ENCODE measurements around the gene PTH1R.

The PTH1R gene

DNA sequence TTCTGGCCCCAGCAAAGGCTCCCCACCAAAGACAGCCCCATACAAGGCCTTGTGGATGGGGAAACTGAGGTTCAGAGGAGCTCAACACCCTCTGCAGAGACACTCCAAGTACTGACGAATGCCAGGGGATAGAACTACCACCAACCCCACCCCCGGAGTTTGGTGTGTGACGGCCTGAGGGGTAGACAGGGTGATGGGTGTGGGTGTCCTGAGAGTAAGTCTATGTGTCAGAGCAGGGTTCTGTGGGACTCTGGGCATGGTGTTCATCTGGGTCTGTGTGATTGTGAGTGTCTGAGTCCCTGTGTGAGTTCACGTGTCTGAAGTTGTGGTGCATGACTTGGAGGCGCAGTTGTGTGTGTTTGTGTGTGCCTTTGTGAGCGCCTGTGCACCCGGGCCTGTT lies 7.4 kb downstream of the PTH1R start:
- DNase-seq (ENCODE audit: insufficient read length, low spot score) (no peak), FAIRE-seq (no peak)
- TF ChIP-seq SPI1 (IDR thresholded peaks at IDR 0.05; ENCODE audit: low read depth, low read length) (no peak), TAF1 (IDR thresholded peaks at IDR 0.05; ENCODE audit: low read depth, low read length) (no peak)

DNA sequence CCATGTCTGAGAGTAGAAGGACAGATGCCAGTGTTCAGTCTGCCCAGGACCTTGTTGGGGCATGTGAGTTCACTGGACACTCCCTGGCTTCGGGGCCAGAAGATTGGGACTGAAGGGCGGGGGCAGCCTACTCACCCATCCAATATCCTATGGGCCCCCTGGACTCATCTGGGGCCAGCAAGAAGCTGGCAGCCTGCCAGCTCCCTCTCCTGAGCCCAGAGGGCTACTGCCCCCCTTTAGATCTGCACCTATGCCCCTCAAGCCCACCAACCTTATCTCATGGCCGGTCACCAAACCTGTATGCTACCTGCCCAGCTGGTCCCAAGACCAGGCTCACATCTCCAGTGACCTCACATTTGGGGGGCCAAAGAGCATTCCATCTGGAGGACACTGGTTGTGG lies 8.1 kb downstream of the PTH1R start:
- TF ChIP-seq POLR2AphosphoS5 (IDR thresholded peaks at IDR 0.05; ENCODE audit: low read depth, low read length), result no peak
- no peak for TF ChIP-seq TAF1 (IDR thresholded peaks at IDR 0.05; ENCODE audit: low read depth, low read length)
- no peak for TF ChIP-seq PAX5 (IDR thresholded peaks at IDR 0.05; ENCODE audit: insufficient read depth, low read length, severe bottlenecking)
- no peak for TF ChIP-seq POLR2A (IDR thresholded peaks at IDR 0.05; ENCODE audit: low read depth, low read length)
- TF ChIP-seq SPI1 (IDR thresholded peaks at IDR 0.05; ENCODE audit: low read depth, low read length), result no peak
- no peak for TF ChIP-seq POU2F2 (IDR thresholded peaks at IDR 0.05; ENCODE audit: low read depth, low read length)
- FAIRE-seq, result no peak
- no peak for DNase-seq (ENCODE audit: insufficient read length, low spot score)

DNA sequence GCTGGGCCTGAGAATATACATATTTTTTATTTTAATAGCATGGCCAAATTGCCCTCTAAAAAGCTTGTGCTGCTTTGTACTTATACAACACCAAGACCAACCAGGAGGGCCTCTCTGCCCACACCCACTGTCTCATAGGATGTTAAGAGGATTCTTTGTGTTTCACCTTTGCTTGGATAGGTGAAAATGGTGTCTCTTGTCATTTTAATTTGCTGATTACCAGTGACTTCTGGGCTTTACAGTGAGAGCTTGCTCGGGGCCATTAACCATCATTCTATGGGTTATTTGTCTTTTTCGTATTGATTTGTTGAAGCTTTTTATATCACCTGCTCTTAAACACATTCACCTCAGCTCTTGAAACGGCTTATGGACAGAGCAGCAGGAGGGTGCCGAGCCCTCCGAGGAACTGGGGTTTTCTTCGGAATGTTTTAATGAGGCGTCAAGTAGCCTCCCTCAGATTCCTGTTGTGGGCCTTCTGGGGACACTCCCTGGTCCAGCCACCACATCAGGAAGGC lies 10.5 kb downstream of the PTH1R start:
- TF ChIP-seq POLR2AphosphoS5 (IDR thresholded peaks at IDR 0.05; ENCODE audit: low read depth, low read length) (no peak), SPI1 (IDR thresholded peaks at IDR 0.05; ENCODE audit: low read depth, low read length) (no peak), POLR2A (IDR thresholded peaks at IDR 0.05; ENCODE audit: low read depth, low read length) (no peak), POU2F2 (IDR thresholded peaks at IDR 0.05; ENCODE audit: low read depth, low read length) (no peak), PAX5 (IDR thresholded peaks at IDR 0.05; ENCODE audit: insufficient read depth, low read length, severe bottlenecking) (no peak), TAF1 (IDR thresholded peaks at IDR 0.05; ENCODE audit: low read depth, low read length) (no peak)
- DNase-seq (ENCODE audit: insufficient read length, low spot score), result no peak
- FAIRE-seq, result no peak

DNA sequence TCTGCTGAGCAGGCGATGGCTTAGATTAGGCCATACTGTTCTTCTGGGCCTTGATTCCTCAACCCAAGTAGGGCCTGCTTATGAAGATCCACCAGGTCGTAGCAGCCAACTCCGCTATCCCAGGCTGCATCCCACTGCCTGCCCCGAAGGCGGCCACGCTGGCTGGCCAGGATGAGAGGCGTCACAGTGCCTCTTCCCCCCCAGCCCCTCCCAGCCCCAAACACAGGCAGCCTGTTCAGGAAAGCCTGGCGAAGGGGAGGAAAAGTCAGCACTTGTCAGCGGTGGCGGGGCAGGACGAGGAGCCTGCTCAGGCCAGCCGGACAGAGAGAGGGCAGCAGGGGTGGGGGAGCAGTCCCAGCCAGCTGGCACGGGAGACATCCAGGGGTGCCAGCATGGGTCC lies 11.2 kb downstream of the PTH1R start:
- FAIRE-seq, result no peak
- TF ChIP-seq SPI1 (IDR thresholded peaks at IDR 0.05; ENCODE audit: low read depth, low read length) (no peak), PAX5 (IDR thresholded peaks at IDR 0.05; ENCODE audit: insufficient read depth, low read length, severe bottlenecking) (no peak), POLR2A (IDR thresholded peaks at IDR 0.05; ENCODE audit: low read depth, low read length) (no peak), TAF1 (IDR thresholded peaks at IDR 0.05; ENCODE audit: low read depth, low read length) (no peak), POLR2AphosphoS5 (IDR thresholded peaks at IDR 0.05; ENCODE audit: low read depth, low read length) (no peak), POU2F2 (IDR thresholded peaks at IDR 0.05; ENCODE audit: low read depth, low read length) (no peak)
- DNase-seq (ENCODE audit: insufficient read length, low spot score), result no peak

DNA sequence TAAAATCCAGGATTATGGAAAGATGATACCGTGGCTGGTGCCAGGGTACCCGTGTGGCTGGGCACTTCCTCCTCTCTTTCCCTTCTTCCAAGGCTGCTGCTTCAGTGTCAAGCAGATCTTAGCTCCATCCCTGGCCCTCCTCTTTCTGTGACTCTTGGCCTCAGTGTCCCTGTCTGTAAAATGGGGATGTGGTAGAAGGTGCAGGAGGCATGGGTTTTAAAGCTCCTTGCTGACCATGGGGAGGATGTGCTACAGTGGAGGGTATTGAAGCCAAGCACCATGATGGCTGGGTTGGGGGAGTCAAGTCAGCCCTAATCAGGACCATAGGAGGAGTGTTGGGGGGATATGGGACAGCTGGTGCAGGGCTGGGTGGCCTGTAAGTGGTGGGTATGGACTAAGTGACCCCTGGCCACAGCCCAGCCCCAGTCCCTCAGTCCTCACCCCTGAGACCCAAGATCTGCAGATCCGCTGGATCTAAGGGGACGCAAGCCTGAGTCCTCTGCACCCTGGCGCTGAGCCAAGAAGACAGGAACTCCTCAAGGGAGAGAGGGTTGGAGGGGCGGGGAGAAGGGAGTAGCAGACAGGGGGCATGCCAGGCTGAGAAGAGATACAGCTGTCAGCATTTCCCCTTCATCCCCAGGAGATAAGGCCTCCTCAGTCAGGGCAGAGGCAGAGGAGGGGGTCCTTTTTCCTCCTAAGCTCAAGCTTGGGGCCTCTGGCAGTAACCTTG lies 12.0 kb downstream of the PTH1R start:
- DNase-seq (ENCODE audit: insufficient read length, low spot score) (no peak), FAIRE-seq (no peak)
- TF ChIP-seq POLR2A (IDR thresholded peaks at IDR 0.05; ENCODE audit: low read depth, low read length) (no peak), SPI1 (IDR thresholded peaks at IDR 0.05; ENCODE audit: low read depth, low read length) (no peak), PAX5 (IDR thresholded peaks at IDR 0.05; ENCODE audit: insufficient read depth, low read length, severe bottlenecking) (no peak), TAF1 (IDR thresholded peaks at IDR 0.05; ENCODE audit: low read depth, low read length) (no peak), POLR2AphosphoS5 (IDR thresholded peaks at IDR 0.05; ENCODE audit: low read depth, low read length) (no peak), POU2F2 (IDR thresholded peaks at IDR 0.05; ENCODE audit: low read depth, low read length) (no peak)

DNA sequence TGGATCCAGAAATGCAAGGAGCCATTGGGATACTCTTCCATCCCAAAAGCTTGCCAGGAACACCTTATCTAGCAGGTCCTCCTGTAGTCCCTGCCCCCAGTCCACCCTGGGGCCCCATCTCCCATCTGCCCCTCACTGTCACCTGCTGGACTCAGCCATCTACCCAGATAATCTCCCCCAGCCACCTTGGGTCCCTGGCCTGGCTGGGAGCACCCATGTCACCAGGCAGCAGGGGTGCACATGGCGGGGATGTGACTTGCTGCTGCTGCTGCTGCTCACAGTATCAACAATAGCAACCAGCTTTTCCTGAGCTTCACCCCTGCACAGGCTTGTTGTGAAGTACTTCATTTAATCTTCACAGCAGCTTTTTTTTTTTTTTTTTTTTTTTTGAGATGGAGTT lies 12.6 kb downstream of the PTH1R start:
- FAIRE-seq, result no peak
- TF ChIP-seq POU2F2 (IDR thresholded peaks at IDR 0.05; ENCODE audit: low read depth, low read length), result no peak
- no peak for TF ChIP-seq POLR2AphosphoS5 (IDR thresholded peaks at IDR 0.05; ENCODE audit: low read depth, low read length)
- TF ChIP-seq POLR2A (IDR thresholded peaks at IDR 0.05; ENCODE audit: low read depth, low read length), result no peak
- no peak for DNase-seq (ENCODE audit: insufficient read length, low spot score)

DNA sequence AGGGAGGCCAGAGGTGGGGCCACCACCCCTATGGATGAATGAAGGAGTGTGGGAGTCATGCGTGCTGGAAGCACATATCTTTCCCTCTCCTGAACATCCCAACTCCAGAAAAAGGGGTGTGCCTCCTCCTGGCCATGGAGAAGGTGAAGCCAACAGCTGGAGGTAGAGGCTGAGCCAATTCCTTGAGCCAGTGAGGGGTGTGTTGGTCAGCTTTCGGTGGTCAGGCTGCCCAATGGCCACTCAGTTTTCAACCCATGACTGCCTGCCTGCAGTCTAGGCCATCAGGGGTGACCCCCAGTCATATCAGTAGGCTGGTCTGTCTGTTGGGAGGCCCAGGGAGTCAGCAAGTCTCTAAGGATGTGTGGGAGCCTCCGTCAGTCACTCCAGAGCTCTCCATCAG lies 13.6 kb downstream of the PTH1R start:
- DNase-seq (ENCODE audit: insufficient read length, low spot score) (no peak), FAIRE-seq (no peak)
- TF ChIP-seq PAX5 (IDR thresholded peaks at IDR 0.05; ENCODE audit: insufficient read depth, low read length, severe bottlenecking) (no peak), POU2F2 (IDR thresholded peaks at IDR 0.05; ENCODE audit: low read depth, low read length) (no peak), POLR2A (IDR thresholded peaks at IDR 0.05; ENCODE audit: low read depth, low read length) (no peak), POLR2AphosphoS5 (IDR thresholded peaks at IDR 0.05; ENCODE audit: low read depth, low read length) (no peak), SPI1 (IDR thresholded peaks at IDR 0.05; ENCODE audit: low read depth, low read length) (no peak), TAF1 (IDR thresholded peaks at IDR 0.05; ENCODE audit: low read depth, low read length) (no peak)

DNA sequence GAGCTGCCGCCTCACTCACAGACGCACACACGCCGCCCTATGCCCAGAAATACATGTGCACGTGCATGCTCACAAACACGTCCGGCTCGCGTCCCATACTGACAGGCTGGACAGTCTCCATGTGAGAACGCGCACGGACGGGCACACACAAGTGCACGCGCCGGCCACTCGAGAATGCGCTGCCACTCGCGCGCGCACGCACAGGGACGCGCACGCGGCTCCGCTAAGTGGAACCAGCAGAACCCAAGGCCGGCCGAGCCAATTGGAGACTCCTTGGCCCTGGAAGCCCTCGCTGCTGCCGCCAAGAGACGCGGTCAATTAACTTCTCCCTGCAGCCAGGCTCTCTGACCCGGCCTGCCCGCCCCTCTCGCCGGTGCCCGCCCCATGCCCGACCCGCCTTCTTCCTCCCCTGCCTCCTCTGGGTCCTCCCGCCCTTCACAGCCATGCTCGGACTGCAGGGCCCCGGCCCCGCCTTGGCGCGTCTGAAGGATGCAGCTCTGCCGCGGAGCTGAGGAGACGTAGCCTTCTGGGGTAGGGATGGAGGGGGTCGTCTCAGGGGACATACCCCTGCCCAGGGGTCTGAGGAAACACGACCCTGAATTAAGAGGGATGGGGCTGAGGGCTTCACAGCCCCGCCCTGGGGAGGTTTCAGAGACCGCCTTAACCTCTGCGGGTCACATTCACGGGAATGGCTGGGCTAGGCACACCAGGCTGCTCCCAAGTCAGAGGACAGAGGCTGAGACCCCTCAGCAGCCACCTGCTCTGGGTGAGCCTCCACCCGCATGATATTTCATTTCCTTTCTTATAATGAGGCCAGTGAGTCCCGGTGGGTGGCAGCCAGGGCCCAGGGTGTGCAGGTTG lies 15.0 kb downstream of the PTH1R start:
- no peak for TF ChIP-seq SPI1 (IDR thresholded peaks at IDR 0.05; ENCODE audit: low read depth, low read length)
- TF ChIP-seq POLR2A (IDR thresholded peaks at IDR 0.05; ENCODE audit: low read depth, low read length), result no peak
- TF ChIP-seq TAF1 (IDR thresholded peaks at IDR 0.05; ENCODE audit: low read depth, low read length), result no peak
- no peak for TF ChIP-seq POU2F2 (IDR thresholded peaks at IDR 0.05; ENCODE audit: low read depth, low read length)
- TF ChIP-seq POLR2AphosphoS5 (IDR thresholded peaks at IDR 0.05; ENCODE audit: low read depth, low read length), result no peak
- TF ChIP-seq PAX5 (IDR thresholded peaks at IDR 0.05; ENCODE audit: insufficient read depth, low read length, severe bottlenecking), result no peak
- peak; percentile 78 for FAIRE-seq
- DNase-seq (ENCODE audit: insufficient read length, low spot score), result no peak

DNA sequence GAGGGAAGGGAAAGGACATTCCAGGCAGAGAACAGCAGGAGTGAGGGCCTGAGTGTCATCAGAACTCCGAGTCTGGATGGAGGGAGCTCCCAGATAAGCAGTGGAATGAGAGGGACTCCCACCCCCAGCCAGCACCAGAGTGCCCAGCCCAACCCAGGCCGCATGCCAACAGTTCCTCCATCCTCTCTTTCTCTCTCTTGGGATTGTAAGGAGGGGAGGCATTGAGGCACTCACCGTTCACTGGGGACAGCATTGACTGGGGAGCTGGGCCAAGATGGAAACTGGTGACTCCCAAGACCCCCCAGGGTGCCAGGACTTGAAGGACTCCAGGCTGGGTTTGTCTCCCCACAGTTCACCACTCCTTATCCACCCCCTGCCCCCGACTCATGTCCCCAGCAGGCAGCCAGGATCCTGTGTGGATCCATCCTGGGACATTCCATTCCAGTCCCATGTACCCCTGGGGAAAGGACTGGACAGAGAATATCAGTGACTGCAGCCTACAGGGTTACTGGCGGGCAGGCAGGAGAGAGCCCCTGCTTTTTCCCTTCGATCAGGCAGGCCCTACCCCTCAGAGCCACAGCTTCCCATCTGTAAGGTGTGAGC lies 15.7 kb downstream of the PTH1R start:
- no peak for FAIRE-seq

More for the DNA sequence above, 15.7 kb downstream of the PTH1R start:
- DNase-seq (ENCODE audit: insufficient read length, low spot score), result no peak
- TF ChIP-seq SPI1 (IDR thresholded peaks at IDR 0.05; ENCODE audit: low read depth, low read length) (no peak), POU2F2 (IDR thresholded peaks at IDR 0.05; ENCODE audit: low read depth, low read length) (no peak), PAX5 (IDR thresholded peaks at IDR 0.05; ENCODE audit: insufficient read depth, low read length, severe bottlenecking) (no peak), POLR2AphosphoS5 (IDR thresholded peaks at IDR 0.05; ENCODE audit: low read depth, low read length) (no peak), POLR2A (IDR thresholded peaks at IDR 0.05; ENCODE audit: low read depth, low read length) (no peak), TAF1 (IDR thresholded peaks at IDR 0.05; ENCODE audit: low read depth, low read length) (no peak)
